Caco-2 (cell line): Measurements from ENCODE around the gene NOS3. TPM values are rescaled to one million over a fixed set of nuclear protein-coding genes. Genes with fewer than 3 reads are reported as not detected.

Experiments used
- BruUV-seq: library from RNA; stranded (reverse); fragments of 400-500 nt; replicated peaks from 2 replicates; lab custom pipeline; 2021; lab: Mats Ljungman, UMichigan
- CTCF ChIA-PET: fragments of 300-600 bp; sonication (Branson Sonifier 250); formaldehyde crosslinking; loops from one replicate; lab custom pipeline; 2022; ENCODE audit warnings: antibody characterized with exemption; lab: Charles Lee
- POLR2A ChIA-PET: fragments of 300-600 bp; sonication (Branson Sonifier 250); formaldehyde crosslinking; loops from one replicate; lab custom pipeline; 2022; ENCODE audit warnings: antibody characterized with exemption; lab: Charles Lee
- DNase-seq, 2 experiments: peaks; one replicate each; pipeline versions ENCODE4 v3.0.0 to v3.0.0-alpha.2; 2020 to 2022
- H3K27me3 ChIP-seq: replicated peaks from 2 replicates; pipeline ENCODE4 v1.6.0; 2011; ENCODE audit warnings: low read length; ENCODE audit not compliant: control insufficient read depth, insufficient read depth
- H3K36me3 ChIP-seq: 2 replicates; pipeline ENCODE4 v1.5.1; 2011; ENCODE audit warnings: low read length; ENCODE audit not compliant: control insufficient read depth, insufficient read depth
- H3K4me1 ChIP-seq: fragments of 250-450 bp; sonication (Bioruptor Pico); 2 replicates; pipeline ENCODE4 v1.5.1; 2020; ENCODE audit warnings: mild to moderate bottlenecking
- H3K4me3 ChIP-seq: 2 replicates; pipeline ENCODE4 v1.5.1; 2011; ENCODE audit warnings: low read depth, mild to moderate bottlenecking, control low read depth, low read length
- H3K9me3 ChIP-seq: fragments of 250-450 bp; sonication (Bioruptor Pico); 2 replicates; pipeline ENCODE4 v1.5.1; 2020; ENCODE audit warnings: mild to moderate bottlenecking, moderate library complexity
- H3K27ac Mint-ChIP-seq: one replicate; pipeline ENCODE4 v1.8.0; 2022; ENCODE audit warnings: mixed read lengths; ENCODE audit not compliant: unreplicated experiment
- H3K27me3 Mint-ChIP-seq: one replicate; pipeline ENCODE4 v1.8.0; 2022; ENCODE audit warnings: mixed read lengths; ENCODE audit not compliant: insufficient read depth, unreplicated experiment
- H3K36me3 Mint-ChIP-seq: one replicate; pipeline ENCODE4 v1.8.0; 2022; ENCODE audit warnings: mild to moderate bottlenecking, mixed read lengths; ENCODE audit not compliant: insufficient read depth, unreplicated experiment
- H3K4me1 Mint-ChIP-seq: one replicate; pipeline ENCODE4 v1.8.0; 2022; ENCODE audit warnings: low read depth, mixed read lengths; ENCODE audit not compliant: unreplicated experiment
- H3K4me3 Mint-ChIP-seq: one replicate; pipeline ENCODE4 v1.8.0; 2022; ENCODE audit warnings: mild to moderate bottlenecking, moderate library complexity, mixed read lengths; ENCODE audit not compliant: unreplicated experiment
- H3K9me3 Mint-ChIP-seq: one replicate; pipeline ENCODE4 v1.8.0; 2022; ENCODE audit warnings: mixed read lengths; ENCODE audit not compliant: unreplicated experiment
- intact Hi-C: fragments of 100-400 bp; cut with micrococcal nuclease; formaldehyde crosslinking; loops from one replicate; pipeline ENCODE4 v1.10.0; 2022; ENCODE audit not compliant: unreplicated experiment
- total RNA-seq: library from RNA; stranded (reverse); gene quantifications from 2 replicates; pipeline ENCODE4 v1.2.3, GENCODE V29; 2022
- TF ChIP-seq, protein P1 (sequence below), 2 experiments: fragments of 200-600 bp in 1 of 2; IDR thresholded peaks; 1 replicate in 1 of 2; 2 replicates in 1 of 2; pipeline versions ENCODE4 v1.5.1 to v1.8.0; 2011 to 2022; ENCODE audit warnings: antibody characterized with exemption in 1 of 2, control low read depth in 1 of 2, inconsistent platforms in 1 of 2, low read depth in 1 of 2, low read length in 1 of 2, mild to moderate bottlenecking in 1 of 2, moderate library complexity in 1 of 2; ENCODE audit not compliant: insufficient read depth in 1 of 2, severe bottlenecking in 1 of 2, unreplicated experiment in 1 of 2

The NOS3 gene
- total RNA-seq, 1 experiment from 2014 or later, result 1.1 TPM

DNA sequence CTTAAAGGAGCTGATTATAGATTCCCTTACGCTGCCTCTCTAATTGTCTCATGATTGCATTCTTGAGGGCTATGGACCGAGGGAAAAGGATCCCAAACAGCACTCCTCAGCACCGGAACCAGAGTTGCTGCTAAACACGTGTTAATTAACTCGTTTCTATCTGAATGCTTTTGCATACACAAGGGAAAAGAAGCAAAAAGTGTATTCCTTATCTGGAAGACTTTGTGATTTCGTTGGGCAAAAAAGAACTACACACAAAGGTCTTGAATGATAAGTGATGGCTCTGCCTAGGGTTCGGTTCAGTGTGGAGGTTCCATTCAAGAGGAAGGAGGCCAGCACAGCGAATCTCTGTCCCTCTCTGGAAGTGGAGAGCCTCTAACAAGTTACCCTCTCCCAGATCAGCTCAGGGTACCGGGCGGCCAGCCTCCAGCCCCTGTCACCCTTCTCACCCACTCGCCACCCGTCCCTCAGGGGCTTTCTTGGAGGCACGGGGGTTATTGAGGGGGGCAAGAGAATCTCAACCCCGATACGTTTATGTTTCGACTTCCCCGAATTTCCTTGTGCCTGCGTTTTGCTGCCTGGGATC is 68.1 kb downstream of the NOS3 start:
- no peaks in the 10 kb centered on the region for H3K27me3 ChIP-seq
- POLR2A ChIA-PET, result interaction anchor here (0.5 to 0.9 kb wide), 3 partner anchors 29 to 461 kb away, joined by 3 to 6 read pairs (median 4); partner anchors contain the start of gene ABCB8
- TSS peak; percentile 86 for BruUV-seq
- DNase-seq, result no peak
- H3K9me3 ChIP-seq, result no peaks in the 10 kb centered on the region
- Mint-ChIP-seq H3K4me1 (peaks cover 25% of the 10 kb centered on the region), H3K27me3 (no peaks in the 10 kb centered on the region), H3K9me3 (no peaks in the 10 kb centered on the region), H3K4me3 (peak overlapping the region; percentile 95), H3K36me3 (peaks cover 36% of the 10 kb centered on the region), H3K27ac (peak overlapping the region; percentile 94)
- peaks cover 29% of the 10 kb centered on the region for H3K4me1 ChIP-seq
- CTCF ChIA-PET, result interaction anchor here (1.0 to 1.6 kb wide), 2 partner anchors 31 to 65 kb away, joined by 4 to 7 read pairs; partner anchors contain the start of gene ABCB8
- no peaks in the 10 kb centered on the region; the same call in 1 of the 2 replicates for H3K36me3 ChIP-seq
- TF ChIP-seq, protein P1, sequence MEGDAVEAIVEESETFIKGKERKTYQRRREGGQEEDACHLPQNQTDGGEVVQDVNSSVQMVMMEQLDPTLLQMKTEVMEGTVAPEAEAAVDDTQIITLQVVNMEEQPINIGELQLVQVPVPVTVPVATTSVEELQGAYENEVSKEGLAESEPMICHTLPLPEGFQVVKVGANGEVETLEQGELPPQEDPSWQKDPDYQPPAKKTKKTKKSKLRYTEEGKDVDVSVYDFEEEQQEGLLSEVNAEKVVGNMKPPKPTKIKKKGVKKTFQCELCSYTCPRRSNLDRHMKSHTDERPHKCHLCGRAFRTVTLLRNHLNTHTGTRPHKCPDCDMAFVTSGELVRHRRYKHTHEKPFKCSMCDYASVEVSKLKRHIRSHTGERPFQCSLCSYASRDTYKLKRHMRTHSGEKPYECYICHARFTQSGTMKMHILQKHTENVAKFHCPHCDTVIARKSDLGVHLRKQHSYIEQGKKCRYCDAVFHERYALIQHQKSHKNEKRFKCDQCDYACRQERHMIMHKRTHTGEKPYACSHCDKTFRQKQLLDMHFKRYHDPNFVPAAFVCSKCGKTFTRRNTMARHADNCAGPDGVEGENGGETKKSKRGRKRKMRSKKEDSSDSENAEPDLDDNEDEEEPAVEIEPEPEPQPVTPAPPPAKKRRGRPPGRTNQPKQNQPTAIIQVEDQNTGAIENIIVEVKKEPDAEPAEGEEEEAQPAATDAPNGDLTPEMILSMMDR (IDR thresholded peaks at IDR 0.05; ENCODE audit: insufficient read depth in 1 of 2, low read depth in 1 of 2, low read length in 1 of 2, severe bottlenecking in 1 of 2, unreplicated experiment in 1 of 2), result no peak
- intact Hi-C loops, result loop anchor here (1.0 to 2.0 kb wide), 2 partner anchors 31 to 52 kb away; partner anchors contain the start of gene ABCB8
- H3K4me3 ChIP-seq, result peak overlapping the region; percentile 59

DNA sequence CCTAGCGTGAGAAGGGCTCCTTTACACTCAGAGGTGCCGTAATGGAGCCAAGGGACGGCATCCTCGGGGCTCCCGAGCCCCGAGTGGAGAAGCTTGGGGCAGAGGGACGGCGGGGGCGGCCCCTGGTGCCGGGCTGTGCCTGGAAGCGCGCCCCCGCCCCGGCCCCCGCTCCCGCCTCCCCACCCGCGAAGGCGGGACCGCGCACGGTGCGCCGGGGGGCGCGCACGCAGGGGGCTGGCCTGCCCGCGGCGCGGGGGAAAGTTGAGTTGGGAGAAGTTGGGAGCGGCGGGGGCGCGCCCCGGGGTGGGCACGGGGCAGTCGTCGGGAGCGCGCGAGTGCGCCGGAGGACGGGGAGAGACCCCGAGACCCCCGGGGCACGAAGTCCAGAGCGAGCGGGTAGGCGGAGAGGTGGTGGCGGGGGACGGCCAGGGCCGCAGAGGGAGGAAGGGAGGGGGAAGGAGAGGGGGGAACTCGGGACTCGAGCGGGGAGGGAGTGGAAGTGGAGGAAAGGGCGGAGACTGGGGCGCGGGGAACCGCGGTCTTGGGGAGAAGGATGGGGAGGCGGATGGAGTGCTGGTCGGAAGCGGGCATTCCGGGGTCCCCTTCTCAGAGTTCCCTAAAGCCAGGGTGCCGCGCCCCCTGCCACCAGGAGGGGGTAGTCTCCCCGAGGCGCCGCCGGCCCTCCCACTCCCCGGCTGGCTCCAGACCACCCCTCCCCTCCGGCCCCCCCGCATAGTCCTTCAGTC is 68.7 kb downstream of the NOS3 start, which contains the start of gene SLC4A2:
TSS of gene SLC4A2 (plus strand) at position 223 of the 746 bp plus-strand sequence. CDS start 2,399 bp downstream, outside the sequence.
- Mint-ChIP-seq H3K4me1 (peaks cover 25% of the 10 kb centered on the region), H3K27me3 (no peaks in the 10 kb centered on the region), H3K4me3 (peak within 1 kb of the TSS; percentile 95), H3K27ac (peak within 1 kb of the TSS; percentile 94), H3K36me3 (peaks cover 41% of the 10 kb centered on the region), H3K9me3 (no peaks in the 10 kb centered on the region)
- no peaks in the 10 kb centered on the region; the same call in 1 of the 2 replicates for H3K36me3 ChIP-seq
- CTCF ChIA-PET, result interaction anchor here (1.7 kb wide), 1 partner anchor 31 kb away, joined by 7 read pairs; the partner anchor contains the start of gene ABCB8
- intact Hi-C loops, result loop anchor here (2.0 kb wide), 1 partner anchor 51 kb away; no protein-coding TSS in a partner anchor
- H3K4me3 ChIP-seq, result peak within 1 kb of the TSS; percentile 59
- POLR2A ChIA-PET, result interaction anchor here (0.6 kb wide), 1 partner anchor 31 kb away, joined by 3 read pairs; the partner anchor contains the start of gene ABCB8
- no peaks in the 10 kb centered on the region for H3K27me3 ChIP-seq
- H3K9me3 ChIP-seq, result no peaks in the 10 kb centered on the region
- peak; percentile 79 to 91 for DNase-seq
- H3K4me1 ChIP-seq, result peaks cover 30% of the 10 kb centered on the region
- BruUV-seq, result no TSS peak
- TF ChIP-seq, protein P1 (IDR thresholded peaks at IDR 0.05; ENCODE audit: insufficient read depth in 1 of 2, low read depth in 1 of 2, low read length in 1 of 2, severe bottlenecking in 1 of 2, unreplicated experiment in 1 of 2), result peak; percentile 80 to 82

DNA sequence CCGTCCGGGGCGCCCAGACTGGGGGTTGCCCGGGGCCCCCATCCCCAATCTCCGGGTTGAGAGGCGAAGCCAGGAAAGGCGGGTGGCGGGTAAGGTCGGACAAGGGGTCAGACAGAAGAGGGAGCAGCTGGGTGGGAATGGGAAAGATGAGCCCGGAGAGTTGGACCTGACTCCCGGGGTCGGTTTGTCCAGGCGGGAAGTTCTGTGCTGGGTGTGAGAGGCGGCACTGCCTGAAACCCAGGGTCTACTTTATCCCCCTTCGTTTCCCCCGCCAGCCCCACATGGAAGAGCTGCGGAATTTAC is 69.2 kb downstream of the NOS3 start:
- POLR2A ChIA-PET, result no interaction called here
- peaks cover 30% of the 10 kb centered on the region for H3K4me1 ChIP-seq
- Mint-ChIP-seq H3K36me3 (peaks cover 41% of the 10 kb centered on the region), H3K4me1 (peaks cover 25% of the 10 kb centered on the region), H3K27me3 (no peaks in the 10 kb centered on the region), H3K4me3 (peak overlapping the region; percentile 95), H3K9me3 (no peaks in the 10 kb centered on the region), H3K27ac (peak overlapping the region; percentile 94)
- H3K27me3 ChIP-seq, result no peaks in the 10 kb centered on the region
- intact Hi-C loops, result no loop called here
- no TSS peak for BruUV-seq
- TF ChIP-seq, protein P1 (IDR thresholded peaks at IDR 0.05; ENCODE audit: insufficient read depth in 1 of 2, low read depth in 1 of 2, low read length in 1 of 2, severe bottlenecking in 1 of 2, unreplicated experiment in 1 of 2), result no peak
- H3K4me3 ChIP-seq, result peak overlapping the region; percentile 59
- no peak for DNase-seq
- CTCF ChIA-PET, result interaction anchor here (1.7 kb wide), 1 partner anchor 32 kb away, joined by 7 read pairs; the partner anchor contains the start of gene ABCB8
- no peaks in the 10 kb centered on the region for H3K9me3 ChIP-seq
- H3K36me3 ChIP-seq, result peaks cover 3% of the 10 kb centered on the region
